Articular chondrocyte of knee joint (primary cell): Measurements from ENCODE around the gene EIF2B1. TPM values are rescaled to one million over a fixed set of nuclear protein-coding genes. Genes with fewer than 3 reads are reported as not detected.
A peak's percentile ranks its signal among the peaks of the same experiment; 100 is the strongest.

ENCODE experiments used
- small RNA-seq: library from RNA; depleted of rRNA; stranded (forward); fragments of <200 nt; gene quantifications from one replicate; pipeline ENCODE3, GENCODE V24; 2012
- total RNA-seq: library from RNA; depleted of rRNA; stranded (reverse); fragments of >200 nt; gene quantifications from 2 replicates; pipeline ENCODE4 v1.2.3, GENCODE V29; 2012

The EIF2B1 gene
- 38.5 and 44.0 TPM in 2 replicates for total RNA-seq

GRCh38 chr12:123633379-123634141 lies at the start of gene EIF2B1, which contains the start of gene GTF2H3:
TSS of gene EIF2B1 (minus strand) at chr12:123633686. CDS start at chr12:123633557, 129 bp downstream.
TSS of gene GTF2H3 (plus strand) at chr12:123633829. CDS start at chr12:123633860, 31 bp downstream.

GRCh38 chr12:123670882-123671728 lies 37.6 kb upstream of the EIF2B1 start, which contains the start of gene TCTN2:
TSS of gene TCTN2 (plus strand) at chr12:123671113. CDS start at chr12:123671241, 128 bp downstream.

DNA sequence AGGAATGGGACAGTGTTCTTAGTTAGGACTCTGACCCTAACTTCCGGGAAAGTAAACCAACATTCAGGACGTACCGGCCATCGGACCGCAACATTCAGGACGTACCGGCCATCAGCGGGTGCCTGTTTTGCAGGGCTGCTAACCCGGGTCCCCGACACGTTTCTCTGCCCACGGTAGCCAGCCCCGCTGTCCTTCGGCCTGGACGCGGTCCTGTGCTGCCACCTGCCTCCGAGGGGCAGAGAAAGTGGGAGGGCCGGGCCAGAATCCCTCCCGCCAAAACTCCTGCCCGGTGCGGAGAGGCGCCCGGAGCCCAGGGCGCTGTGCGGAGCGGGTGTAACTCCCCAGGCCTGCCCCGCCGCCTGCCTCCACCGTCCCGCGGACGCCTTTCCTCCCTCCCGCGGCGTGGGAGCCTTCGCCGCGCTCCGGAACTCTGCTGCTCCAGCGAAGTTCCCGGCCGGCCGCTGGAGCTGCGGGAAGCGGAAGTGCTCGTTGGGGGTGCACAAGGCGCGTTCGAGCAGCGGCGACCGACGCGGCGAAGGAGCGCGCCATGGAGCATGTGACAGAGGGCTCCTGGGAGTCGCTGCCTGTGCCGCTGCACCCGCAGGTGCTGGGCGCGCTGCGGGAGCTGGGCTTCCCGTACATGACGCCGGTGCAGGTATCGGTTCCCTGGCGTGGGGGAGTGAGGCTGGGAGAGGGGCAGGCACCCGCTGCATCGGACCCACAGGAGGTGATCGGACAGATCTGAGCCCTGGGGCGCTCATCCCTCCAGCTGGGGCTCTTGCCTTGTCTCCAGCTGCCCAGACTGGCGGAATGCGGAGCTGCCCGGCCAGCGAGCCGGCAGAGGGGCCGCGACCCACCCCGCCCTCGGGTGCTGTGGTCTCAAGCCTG lies 31.6 kb downstream of the EIF2B1 start, which contains the start of gene DDX55:
DDX55 (plus strand) TSS at position 498 of the 888 bp plus-strand sequence; CDS start at position 548, 50 bp downstream.

Small RNA genes within 50 kb of the gene (small RNA-seq; reads per million reads assigned to genes)
- 2.9 reads per million, percentile 82 among the genes with 10 or more reads in this experiment for gene SNORA9B

Other genes starting within 250 kb of the EIF2B1 start
- 45.5 and 49.0 TPM in 2 replicates for gene KMT5A, start 249.6 kb downstream of the EIF2B1 start, total RNA-seq
- gene RILPL2, start 197.0 kb downstream of the EIF2B1 start, total RNA-seq: 6.1 and 7.1 TPM in 2 replicates
- 12.0 and 12.6 TPM in 2 replicates for gene SNRNP35, start 175.5 kb downstream of the EIF2B1 start, total RNA-seq
- 11.2 and 13.3 TPM in 2 replicates for gene RILPL1, start 100.0 kb downstream of the EIF2B1 start, total RNA-seq
- gene TMED2, start 49.1 kb downstream of the EIF2B1 start, total RNA-seq: 582 and 597 TPM in 2 replicates
- gene DDX55, start 31.6 kb downstream of the EIF2B1 start, total RNA-seq: 16.2 and 17.9 TPM in 2 replicates
- gene GTF2H3, start 143 bp upstream of the EIF2B1 start, total RNA-seq: 64.9 and 68.6 TPM in 2 replicates
- gene TCTN2, start 37.4 kb upstream of the EIF2B1 start, total RNA-seq: 24.2 and 29.0 TPM in 2 replicates
- gene ATP6V0A2, start 78.7 kb upstream of the EIF2B1 start, total RNA-seq: 19.7 and 36.6 TPM in 2 replicates
- 0.11 and 0.26 TPM in 2 replicates for gene DNAH10, start 128.6 kb upstream of the EIF2B1 start, total RNA-seq